ENCODE results near the gene TIMM29.

GRCh38 chr19:10915130-10916091 is 13.2 kb upstream of the TIMM29 start:
- TF ChIP-seq CTCF (IDR thresholded peaks at IDR 0.05), result peak in 1 of 4 experiments; percentile 27
- TF ChIP-seq POLR2A (IDR thresholded peaks at IDR 0.05), result no peak

All from uterus (tissue), 2 donors.